ENCODE measurements around the gene EEF2K. TPM values are rescaled to one million over a fixed set of nuclear protein-coding genes. Genes with fewer than 3 reads are reported as not detected.

The EEF2K gene
- total and polyA plus RNA-seq, 2 of the 13 experiments (the other 11 are each of a cell fraction or from before 2014, with no cell fraction given): 22.0 to 23.8 TPM

DNA sequence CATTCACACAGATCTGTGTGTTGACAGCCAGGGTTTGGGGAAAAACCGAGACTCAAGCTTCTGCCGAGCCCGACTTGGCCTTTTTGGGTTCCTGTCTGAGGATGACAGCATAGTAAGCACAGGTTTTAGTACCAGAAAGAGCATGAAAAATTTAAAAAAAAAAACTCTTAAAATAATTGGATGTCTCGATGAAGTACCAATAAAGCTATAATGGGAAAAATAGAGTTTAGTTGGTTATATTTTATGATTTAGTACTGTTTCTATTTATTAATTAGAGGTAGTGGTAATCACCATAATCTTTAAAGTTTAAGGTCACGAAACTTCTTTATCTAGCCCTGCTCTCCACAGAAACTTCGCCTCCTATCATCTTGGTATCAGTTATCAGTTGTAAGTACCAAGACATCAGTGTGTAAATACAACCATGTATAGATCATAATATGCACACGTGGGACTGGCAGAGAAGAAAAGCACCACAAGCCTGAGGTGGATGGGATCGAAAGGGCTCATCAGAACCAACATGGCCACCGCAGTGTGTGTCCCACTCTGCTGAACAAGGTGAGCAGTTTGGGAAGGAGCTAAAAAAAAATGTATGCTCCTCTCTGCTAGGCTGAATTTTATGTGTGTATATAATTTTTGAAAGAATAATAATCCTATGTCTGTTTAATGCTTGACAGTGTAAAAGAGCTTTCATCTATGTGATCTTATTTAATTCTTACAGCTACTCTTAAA lies 14.4 kb upstream of the EEF2K start (continued):
- TF ChIP-seq, protein P1, sequence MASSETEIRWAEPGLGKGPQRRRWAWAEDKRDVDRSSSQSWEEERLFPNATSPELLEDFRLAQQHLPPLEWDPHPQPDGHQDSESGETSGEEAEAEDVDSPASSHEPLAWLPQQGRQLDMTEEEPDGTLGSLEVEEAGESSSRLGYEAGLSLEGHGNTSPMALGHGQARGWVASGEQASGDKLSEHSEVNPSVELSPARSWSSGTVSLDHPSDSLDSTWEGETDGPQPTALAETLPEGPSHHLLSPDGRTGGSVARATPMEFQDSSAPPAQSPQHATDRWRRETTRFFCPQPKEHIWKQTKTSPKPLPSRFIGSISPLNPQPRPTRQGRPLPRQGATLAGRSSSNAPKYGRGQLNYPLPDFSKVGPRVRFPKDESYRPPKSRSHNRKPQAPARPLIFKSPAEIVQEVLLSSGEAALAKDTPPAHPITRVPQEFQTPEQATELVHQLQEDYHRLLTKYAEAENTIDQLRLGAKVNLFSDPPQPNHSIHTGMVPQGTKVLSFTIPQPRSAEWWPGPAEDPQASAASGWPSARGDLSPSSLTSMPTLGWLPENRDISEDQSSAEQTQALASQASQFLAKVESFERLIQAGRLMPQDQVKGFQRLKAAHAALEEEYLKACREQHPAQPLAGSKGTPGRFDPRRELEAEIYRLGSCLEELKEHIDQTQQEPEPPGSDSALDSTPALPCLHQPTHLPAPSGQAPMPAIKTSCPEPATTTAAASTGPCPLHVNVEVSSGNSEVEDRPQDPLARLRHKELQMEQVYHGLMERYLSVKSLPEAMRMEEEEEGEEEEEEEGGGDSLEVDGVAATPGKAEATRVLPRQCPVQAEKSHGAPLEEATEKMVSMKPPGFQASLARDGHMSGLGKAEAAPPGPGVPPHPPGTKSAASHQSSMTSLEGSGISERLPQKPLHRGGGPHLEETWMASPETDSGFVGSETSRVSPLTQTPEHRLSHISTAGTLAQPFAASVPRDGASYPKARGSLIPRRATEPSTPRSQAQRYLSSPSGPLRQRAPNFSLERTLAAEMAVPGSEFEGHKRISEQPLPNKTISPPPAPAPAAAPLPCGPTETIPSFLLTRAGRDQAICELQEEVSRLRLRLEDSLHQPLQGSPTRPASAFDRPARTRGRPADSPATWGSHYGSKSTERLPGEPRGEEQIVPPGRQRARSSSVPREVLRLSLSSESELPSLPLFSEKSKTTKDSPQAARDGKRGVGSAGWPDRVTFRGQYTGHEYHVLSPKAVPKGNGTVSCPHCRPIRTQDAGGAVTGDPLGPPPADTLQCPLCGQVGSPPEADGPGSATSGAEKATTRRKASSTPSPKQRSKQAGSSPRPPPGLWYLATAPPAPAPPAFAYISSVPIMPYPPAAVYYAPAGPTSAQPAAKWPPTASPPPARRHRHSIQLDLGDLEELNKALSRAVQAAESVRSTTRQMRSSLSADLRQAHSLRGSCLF (CRISPR knock-in tag; IDR thresholded peaks at IDR 0.05; ENCODE audit: borderline replicate concordance): no peak
- TF ChIP-seq, protein P2, sequence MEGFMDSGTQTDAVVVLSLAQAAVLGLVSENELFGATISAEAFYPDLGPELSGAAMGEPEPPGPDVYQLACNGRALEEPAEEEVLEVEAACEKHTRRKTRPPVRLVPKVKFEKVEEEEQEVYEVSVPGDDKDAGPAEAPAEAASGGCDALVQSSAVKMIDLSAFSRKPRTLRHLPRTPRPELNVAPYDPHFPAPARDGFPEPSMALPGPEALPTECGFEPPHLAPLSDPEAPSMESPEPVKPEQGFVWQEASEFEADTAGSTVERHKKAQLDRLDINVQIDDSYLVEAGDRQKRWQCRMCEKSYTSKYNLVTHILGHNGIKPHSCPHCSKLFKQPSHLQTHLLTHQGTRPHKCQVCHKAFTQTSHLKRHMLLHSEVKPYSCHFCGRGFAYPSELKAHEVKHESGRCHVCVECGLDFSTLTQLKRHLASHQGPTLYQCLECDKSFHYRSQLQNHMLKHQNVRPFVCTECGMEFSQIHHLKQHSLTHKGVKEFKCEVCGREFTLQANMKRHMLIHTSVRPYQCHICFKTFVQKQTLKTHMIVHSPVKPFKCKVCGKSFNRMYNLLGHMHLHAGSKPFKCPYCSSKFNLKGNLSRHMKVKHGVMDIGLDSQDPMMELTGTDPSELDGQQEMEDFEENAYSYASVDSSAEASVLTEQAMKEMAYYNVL (CRISPR knock-in tag; IDR thresholded peaks at IDR 0.05; ENCODE audit: borderline replicate concordance): no peak
- TF ChIP-seq HOXA7 (CRISPR knock-in tag; IDR thresholded peaks at IDR 0.05) (no peak), SAP130 (CRISPR knock-in tag; IDR thresholded peaks at IDR 0.05; ENCODE audit: low read depth) (peak; percentile 8; the same call in 1 of the 2 replicates), HNF4G (IDR thresholded peaks at IDR 0.05; ENCODE audit: borderline replicate concordance, low read depth, low read length) (no peak), HNF4G (CRISPR knock-in tag; IDR thresholded peaks at IDR 0.05; ENCODE audit: borderline replicate concordance, low read depth) (no peak), POLR2G (IDR thresholded peaks at IDR 0.05; ENCODE audit: low read depth, low read length) (peak; percentile 96; the same call in 1 of the 2 replicates), SNRNP70 (IDR thresholded peaks at IDR 0.05; ENCODE audit: low read depth, low read length) (no peak), ZNF660 (CRISPR knock-in tag; IDR thresholded peaks at IDR 0.05; ENCODE audit: borderline replicate concordance, low read depth) (no peak), MTA3 (CRISPR knock-in tag; IDR thresholded peaks at IDR 0.05) (no peak), NFYB (CRISPR knock-in tag; IDR thresholded peaks at IDR 0.05) (no peak), STAG1 (CRISPR knock-in tag; IDR thresholded peaks at IDR 0.05) (no peak), ZNF781 (CRISPR knock-in tag; IDR thresholded peaks at IDR 0.05; ENCODE audit: borderline replicate concordance, not compliant biosample characterization) (no peak), ZNF629 (CRISPR knock-in tag; conservative IDR thresholded peaks at IDR 0.05) (no peak), ZNF839 (CRISPR knock-in tag; IDR thresholded peaks at IDR 0.05; ENCODE audit: borderline replicate concordance) (no peak), HMG20B (CRISPR knock-in tag; conservative IDR thresholded peaks at IDR 0.05) (no peak), ZNF33A (CRISPR knock-in tag; IDR thresholded peaks at IDR 0.05; ENCODE audit: borderline replicate concordance) (no peak)

Data from HepG2 (cell line).